Cardiac fibroblast (primary cell): ENCODE measurements around the gene SLC25A5.
"Not testable (repeated sequence)": the region's sequence is repeated elsewhere in the genome, so short reads cannot be mapped to it uniquely, and the experiment has no call there.

Source experiments
- DNase-seq, 2 donors: peaks; one replicate each; pipeline versions ENCODE4 v3.0.0 to v3.0.0-alpha.2; 2010; ENCODE audit warnings: low read depth in 2 of 2
- H3K4me3 ChIP-seq, 2 donors: replicated peaks in 1 of 2; 1 replicate in 1 of 2; 2 replicates in 1 of 2; pipeline ENCODE4 v1.5.1; 2011; ENCODE audit warnings: low read depth in 2 of 2, low read length in 2 of 2, mild to moderate bottlenecking in 2 of 2, moderate library complexity in 1 of 2
- CTCF ChIP-seq: IDR thresholded peaks from one replicate; pipeline ENCODE4 v1.5.1; 2011; ENCODE audit warnings: low read depth, mild to moderate bottlenecking, low read length, inconsistent platforms

Gene SLC25A5

GRCh38 chrX:119495734-119496726 lies 27.8 kb downstream of the SLC25A5 start:
- no peak for DNase-seq
- no peak overlapping the region for H3K4me3 ChIP-seq
- TF ChIP-seq CTCF: no peak

GRCh38 chrX:119497185-119497584 lies 28.9 kb downstream of the SLC25A5 start:
- TF ChIP-seq CTCF: no peak
- DNase-seq: no peak
- no peak overlapping the region for H3K4me3 ChIP-seq

GRCh38 chrX:119500061-119500800 lies 32.0 kb downstream of the SLC25A5 start:
- no peak overlapping the region for H3K4me3 ChIP-seq
- no peak for TF ChIP-seq CTCF
- no peak for DNase-seq

GRCh38 chrX:119501511-119502148 lies 33.4 kb downstream of the SLC25A5 start:
- no peak for TF ChIP-seq CTCF
- H3K4me3 ChIP-seq: no peak overlapping the region
- no peak for DNase-seq

GRCh38 chrX:119502727-119503483 lies 34.7 kb downstream of the SLC25A5 start:
- DNase-seq: peak; percentile 39 to 60
- H3K4me3 ChIP-seq: no peak overlapping the region
- no peak for TF ChIP-seq CTCF

- no peak for TF ChIP-seq CTCF
Observed at GRCh38 chrX:119503484-119503861, 35.2 kb downstream of the SLC25A5 start.

GRCh38 chrX:119505145-119505544 lies 36.9 kb downstream of the SLC25A5 start:
- not testable (repeated sequence) for H3K4me3 ChIP-seq

More at GRCh38 chrX:119503484-119503861, 35.2 kb downstream of the SLC25A5 start:
- H3K4me3 ChIP-seq: no peak overlapping the region
- peak; percentile 90 to 91 for DNase-seq

More at GRCh38 chrX:119505145-119505544, 36.9 kb downstream of the SLC25A5 start:
- DNase-seq: not testable (repeated sequence)
